Hematopoietic multipotent progenitor cell treated with erythropoietin and hydrocortisone succinate and interleukin-3 and kit ligand, for 8 days (in vitro differentiated cells): ENCODE measurements around the gene CORO6.
"Not testable (repeated sequence)": the region's sequence is repeated elsewhere in the genome, so short reads cannot be mapped to it uniquely, and the experiment has no call there.

Experiments used
- DNase-seq: peaks from one replicate; pipeline ENCODE4 v3.0.0-alpha.2; 2015

The CORO6 gene

DNA sequence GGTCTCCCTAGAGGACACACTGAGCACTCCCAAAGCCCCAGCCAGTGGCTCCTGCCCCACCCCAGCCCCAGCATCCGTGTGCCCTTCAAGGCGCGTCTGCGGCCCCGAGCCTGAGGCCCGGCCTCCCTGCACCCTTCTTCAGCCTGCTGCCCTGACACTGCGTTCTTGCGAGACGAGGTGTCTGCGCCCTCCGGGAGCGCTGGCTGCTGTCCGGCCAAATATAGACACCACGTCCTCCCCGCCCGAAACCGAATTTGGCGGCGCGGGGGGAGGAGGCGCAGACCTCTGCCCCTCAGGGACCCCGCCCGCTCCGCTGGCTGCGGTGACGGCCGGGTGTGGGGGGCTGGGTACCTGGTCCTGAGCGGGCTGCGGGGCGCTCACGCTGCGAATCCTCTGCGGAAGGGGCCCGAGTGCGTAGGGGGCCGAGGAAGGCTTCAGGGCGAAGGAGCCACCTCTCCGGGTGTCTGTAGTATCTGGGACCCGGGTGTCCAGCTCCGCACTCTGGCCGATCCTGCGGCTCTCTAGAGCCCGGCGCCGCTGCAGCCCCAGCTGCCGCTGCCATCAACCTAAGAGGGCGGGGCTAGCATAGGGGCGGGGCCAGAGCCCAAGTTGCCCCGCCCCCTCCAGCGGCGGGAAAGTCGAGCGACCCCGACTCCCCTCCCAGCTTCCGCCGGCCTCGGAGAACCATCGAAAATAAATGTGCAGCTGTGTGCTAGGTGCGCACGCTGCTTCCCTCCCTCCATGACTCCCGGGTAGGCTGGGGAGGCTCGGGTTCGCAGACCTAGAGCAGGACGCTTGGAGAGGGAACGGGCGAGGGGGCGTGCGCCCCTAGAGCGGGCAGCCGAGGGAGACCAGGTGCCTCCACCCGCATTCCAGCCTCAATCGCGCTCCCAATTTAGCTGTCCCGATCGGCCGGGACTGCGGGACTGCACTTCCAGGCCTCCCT, at the start of gene CORO6:
TSS of gene CORO6 (minus strand) at position 576 of the 946 bp plus-strand sequence. CDS start 1,491 bp downstream, outside the sequence.
- peak; percentile 39 for DNase-seq

DNA sequence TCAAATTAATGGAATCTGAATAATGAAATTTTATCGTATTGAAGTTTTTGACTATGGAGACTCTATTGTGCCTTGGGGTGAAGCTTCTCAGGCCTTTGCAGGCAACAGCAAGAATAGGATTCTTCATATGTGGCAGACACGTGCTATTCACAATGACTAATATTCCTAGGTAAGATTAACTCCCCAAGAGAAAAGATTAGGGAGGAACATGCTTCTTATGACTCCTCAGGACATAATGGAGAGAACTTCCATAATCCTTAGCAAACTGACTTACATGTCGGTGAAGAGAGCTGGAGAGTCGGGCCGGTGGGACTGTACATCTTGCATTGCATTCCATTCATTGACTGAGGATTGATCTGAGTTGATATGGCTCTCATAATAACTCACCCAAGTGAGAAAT, 48.9 kb upstream of the CORO6 start:
- DNase-seq, result no peak

GRCh38 chr17:29669266-29669665, 46.6 kb upstream of the CORO6 start:
- DNase-seq, result no peak

GRCh38 chr17:29667969-29668368, 45.3 kb upstream of the CORO6 start:
- DNase-seq, result no peak

GRCh38 chr17:29665481-29665810, 42.7 kb upstream of the CORO6 start:
- DNase-seq, result no peak

DNA sequence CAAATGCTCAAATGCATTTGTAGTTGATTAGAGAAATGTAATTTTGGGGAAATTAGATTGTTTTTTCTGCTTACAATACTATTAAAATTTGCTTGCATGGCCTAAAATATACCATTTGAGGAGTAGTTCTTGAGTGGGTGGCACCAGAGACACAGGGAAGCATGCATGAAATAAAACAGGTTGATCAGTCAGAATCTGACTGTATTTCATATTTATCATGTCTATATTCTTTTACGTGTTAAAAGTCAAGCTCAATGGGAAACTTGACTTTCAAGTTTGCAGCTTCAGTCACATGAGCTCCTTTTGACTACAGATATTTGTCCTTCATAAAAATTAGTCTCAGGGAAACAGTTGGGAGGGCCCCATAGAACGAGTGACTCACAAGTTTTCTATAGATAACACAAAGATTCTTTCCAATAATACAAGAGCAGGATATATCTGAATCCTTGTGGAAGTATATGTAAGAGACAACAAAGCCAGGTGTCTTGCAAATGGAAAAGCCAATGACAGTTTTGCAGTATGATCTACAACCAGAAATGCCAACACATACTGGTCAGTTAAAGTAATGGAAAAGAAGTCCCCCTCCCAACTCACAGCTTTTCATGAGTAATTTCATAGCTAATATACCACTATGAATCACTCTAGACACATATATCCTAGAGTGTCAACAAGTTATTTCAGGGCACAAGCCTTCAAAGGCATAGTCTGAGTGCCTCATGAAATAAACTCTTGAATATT, 42.2 kb upstream of the CORO6 start:
- DNase-seq, result no peak

DNA sequence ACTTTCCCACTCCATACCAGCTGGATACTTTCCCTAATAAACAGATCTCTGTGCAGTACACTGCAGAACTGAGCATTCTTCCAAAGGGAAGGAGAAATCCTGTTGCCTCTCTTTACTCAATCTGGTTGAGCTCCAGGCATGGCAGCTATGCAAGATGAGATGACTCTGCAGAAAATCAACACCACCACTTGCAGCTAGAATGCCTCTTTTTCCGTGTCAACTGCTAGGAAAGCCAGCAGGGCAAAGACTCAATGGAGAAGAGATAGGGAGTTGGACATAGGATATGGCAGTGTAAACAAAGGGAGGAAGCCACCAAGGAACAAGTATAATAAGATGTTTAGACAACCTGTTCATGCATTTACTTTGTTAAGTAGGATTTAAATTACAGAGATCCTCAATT, 40.4 kb upstream of the CORO6 start:
- DNase-seq, result peak; percentile 16

DNA sequence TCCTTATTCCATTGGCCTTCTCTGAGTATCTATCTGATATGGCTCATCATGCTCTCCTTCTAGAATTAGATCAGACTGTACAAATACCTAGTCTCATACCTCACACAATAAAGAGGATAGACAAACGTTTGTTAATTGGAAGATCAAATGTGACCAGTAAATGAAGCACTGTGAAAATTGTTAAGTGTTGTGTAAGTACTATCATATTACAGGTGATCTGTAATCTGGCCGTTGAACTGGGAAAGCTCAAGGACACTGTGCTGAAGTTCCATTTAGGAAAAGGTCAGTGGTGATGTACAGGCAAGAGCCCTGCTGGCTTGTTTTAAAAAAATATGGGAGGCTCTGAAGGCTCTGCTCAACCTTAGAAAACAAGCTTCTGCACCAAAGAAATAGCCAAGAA, 38.5 kb upstream of the CORO6 start:
- DNase-seq, result no peak

- no peak for DNase-seq
These were observed 36.4 kb upstream of the CORO6 start for GRCh38 chr17:29659155-29659554.

GRCh38 chr17:29655323-29655722, 32.6 kb upstream of the CORO6 start:
- DNase-seq, result no peak

- DNase-seq, result peak; percentile 59
These were observed 31.4 kb upstream of the CORO6 start for GRCh38 chr17:29653995-29654714.

DNA sequence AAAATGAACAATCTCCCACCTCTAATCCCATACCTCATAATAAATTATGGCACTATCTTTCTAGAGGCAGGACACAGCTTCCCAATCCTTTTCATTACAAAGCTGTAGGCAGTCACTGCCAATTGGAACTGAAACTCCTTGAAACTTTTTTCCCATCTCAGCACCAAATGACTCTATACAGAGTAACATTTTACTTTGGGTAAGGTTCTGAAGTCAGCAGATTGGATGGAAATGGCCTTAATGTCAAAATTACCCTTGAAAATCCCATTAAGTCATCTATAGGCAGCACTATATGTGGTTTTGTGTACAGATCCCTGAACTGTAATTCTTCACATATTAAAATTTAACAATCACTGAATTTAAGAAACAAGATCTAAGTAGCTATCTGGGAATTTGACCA, 30.3 kb upstream of the CORO6 start:
- DNase-seq, result no peak

GRCh38 chr17:29651913-29652312, 29.2 kb upstream of the CORO6 start:
- not testable (repeated sequence) for DNase-seq

GRCh38 chr17:29650396-29650795, 27.7 kb upstream of the CORO6 start:
- no peak for DNase-seq

GRCh38 chr17:29649359-29649758, 26.6 kb upstream of the CORO6 start:
- DNase-seq, result peak; percentile 28

- DNase-seq, result no peak
These were observed 25.3 kb upstream of the CORO6 start for GRCh38 chr17:29648005-29648404.

DNA sequence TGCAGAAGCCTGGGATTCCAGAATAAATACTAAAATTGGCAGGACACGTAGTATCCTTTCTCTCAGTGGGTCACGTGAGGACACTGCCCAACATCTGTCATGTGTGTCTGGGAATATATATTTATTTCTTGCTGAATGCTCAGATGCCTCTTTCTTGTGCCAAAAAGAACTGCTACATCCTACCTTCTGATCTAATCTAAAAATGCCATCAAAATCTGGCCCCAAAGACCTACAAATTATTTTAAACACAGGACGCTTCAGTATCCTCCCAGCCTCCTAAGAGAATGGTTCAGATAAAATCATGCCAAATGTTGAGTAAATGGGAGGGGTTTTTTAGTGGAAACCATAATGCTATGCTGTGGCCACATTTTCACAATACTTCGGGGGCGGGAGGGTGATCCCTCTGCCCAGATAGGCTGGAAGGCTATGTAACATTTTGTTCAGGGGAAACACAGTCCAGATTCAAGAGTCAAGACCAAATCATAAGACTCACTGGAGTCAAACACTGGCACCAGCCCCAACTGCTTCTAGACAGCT, 22.9 kb upstream of the CORO6 start:
- peak; percentile 33 for DNase-seq

- no peak for DNase-seq
These were observed 21.1 kb upstream of the CORO6 start for GRCh38 chr17:29643817-29644160.

- no peak for DNase-seq
These were observed 19.5 kb upstream of the CORO6 start for GRCh38 chr17:29642171-29642611.

DNA sequence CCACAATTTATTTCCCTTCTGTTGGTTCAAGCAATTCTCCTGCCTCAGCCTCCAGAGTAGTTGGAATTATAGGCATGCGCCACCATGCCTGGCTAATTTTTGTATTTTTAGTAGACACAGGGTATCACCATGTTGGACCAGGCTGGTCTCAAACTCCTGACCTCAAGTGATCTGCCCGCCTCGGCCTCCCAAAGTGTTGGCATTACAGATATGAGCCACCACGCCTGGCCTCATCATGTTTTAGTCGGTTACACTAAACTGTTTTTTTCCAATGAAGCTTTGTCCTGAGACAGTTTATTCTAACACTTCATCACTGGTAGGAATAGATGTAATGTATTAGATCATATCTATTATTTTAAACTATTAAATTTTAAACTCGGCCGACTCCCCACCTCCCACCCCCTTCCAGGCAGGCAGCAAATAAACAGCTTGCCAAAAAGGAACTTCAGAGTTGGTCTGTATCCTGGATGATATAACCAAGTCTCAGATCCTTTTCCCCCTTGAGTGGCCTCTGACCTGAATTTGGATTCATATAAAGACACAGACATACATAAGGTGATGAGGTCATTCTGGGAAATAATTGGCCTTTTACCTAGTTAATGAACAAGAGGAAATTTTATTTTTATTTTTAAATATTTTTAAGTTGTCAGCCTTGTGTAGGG, 18.4 kb upstream of the CORO6 start:
- DNase-seq, result no peak

DNA sequence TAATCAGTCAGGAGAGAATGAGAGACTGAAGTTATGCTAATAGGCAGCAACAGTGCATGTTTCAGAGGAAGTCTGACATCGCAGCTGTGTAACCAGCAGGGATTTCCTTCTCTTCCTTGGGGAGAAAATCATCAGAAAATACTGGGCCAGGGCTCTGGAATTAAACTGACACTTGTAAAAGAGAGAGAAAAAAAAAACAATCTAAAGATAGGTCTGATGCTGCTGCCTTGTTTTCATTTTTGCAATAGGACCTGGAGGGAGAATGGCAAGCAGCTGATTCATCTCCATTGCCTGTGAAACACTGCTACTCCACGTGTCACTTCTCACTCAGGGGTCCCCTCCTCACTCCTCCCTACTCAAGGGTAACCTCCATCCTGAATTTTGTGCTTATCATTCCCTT, 17.7 kb upstream of the CORO6 start:
- no peak for DNase-seq

DNA sequence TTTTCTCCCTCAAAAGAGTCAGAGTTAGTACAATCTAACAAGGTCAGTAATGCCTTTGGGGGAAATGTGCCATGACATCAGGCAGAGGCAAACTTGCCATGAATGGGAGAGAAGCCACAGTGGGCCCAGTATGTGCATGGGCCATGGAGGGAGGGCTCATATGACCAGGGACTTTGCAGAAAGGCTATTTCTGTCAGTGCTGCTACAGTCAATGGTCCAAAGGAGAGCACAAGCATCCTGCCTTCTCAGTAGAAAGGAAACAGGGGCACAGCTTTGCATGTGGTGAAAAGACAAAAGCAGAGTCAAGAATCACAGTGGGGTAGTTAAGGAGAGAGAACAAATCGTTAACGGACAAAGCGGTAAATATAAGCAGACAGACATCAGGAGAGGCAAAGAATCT, 11.2 kb upstream of the CORO6 start:
- no peak for DNase-seq
